ENCODE results near the gene CISD3.

Gene CISD3

GRCh38 chr17:38777641-38778250 lies 47.6 kb downstream of the CISD3 start:
- no peak for DNase-seq (ENCODE audit: low read depth in 2 of 2)

DNA sequence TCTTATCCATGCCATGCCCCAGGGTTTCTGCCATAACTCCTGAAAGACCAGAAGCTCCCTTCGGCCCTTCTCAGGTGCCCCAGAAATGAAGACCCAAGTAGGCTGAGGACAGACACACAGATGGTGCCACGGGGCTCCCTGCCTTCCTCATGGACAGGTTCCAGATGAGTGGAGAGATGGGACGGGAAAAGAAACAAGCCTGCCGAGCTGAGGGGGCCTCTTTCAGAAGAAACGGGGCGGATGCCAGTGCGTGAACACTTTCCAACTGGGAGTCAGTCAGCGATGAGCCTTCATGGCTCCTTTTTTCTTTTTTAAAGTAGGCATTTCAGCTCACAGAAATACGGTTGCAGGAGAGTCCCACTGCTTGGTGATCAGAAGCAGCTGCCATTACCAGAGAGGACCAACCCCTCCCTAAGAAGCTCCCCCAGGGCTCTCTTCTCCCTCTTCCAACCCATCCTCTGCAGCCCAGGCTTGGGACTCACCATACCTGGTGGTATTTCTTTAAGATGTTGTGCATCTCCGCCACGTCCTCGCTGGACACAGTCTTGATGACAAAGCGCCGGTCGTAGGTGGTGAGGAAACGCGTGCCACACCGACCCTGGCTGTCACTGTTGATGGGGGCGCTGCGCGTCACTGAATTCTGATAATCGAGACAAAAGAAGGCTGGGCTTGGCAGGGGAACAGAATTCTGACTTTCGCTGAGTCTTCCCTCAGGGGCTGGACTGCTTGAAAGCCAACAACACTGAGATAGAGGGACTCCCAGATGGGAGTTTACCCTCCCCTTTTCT lies 50.0 kb downstream of the CISD3 start:
- no peak for DNase-seq (ENCODE audit: low read depth in 2 of 2)

DNA sequence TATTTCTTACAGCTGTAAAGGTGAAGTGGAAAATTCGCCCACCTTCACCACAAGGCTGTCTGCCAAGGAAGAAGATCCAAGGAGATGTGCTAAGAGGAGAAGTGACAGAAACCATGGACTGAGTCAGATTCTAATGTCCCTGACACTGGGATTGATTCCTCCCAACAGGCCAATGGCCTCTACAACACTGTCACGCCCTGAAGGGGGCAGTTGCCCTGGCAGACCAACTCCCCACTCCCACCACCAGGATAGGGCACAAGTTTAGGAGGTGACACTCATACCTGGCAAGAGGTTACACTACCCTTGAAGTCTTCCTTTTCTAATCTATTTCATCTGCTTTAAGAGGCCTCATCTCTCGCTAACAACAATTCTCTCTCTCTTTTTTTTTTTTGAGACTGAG lies 53.1 kb downstream of the CISD3 start:
- DNase-seq (ENCODE audit: low read depth in 2 of 2): no peak

All from stimulated activated CD8-positive, alpha-beta memory T cell treated with anti-CD3 and anti-CD28 coated beads, Interleukin-2, amount 100 ng/mL, for 1 hour (primary cell).